Stimulated activated CD4-positive, alpha-beta T cell treated with anti-CD3 and anti-CD28 coated beads, TNF-alpha, amount 100 ng/mL, for 48 hours (primary cell): ENCODE measurements around the gene CFAP70.
A peak's percentile ranks its signal among the peaks of the same experiment; 100 is the strongest.

Source experiments
- DNase-seq, 3 donors: peaks; one replicate each; pipeline ENCODE4 v3.0.0-alpha.2; 2020; ENCODE audit warnings: low read depth in 3 of 3

CFAP70 gene

DNA sequence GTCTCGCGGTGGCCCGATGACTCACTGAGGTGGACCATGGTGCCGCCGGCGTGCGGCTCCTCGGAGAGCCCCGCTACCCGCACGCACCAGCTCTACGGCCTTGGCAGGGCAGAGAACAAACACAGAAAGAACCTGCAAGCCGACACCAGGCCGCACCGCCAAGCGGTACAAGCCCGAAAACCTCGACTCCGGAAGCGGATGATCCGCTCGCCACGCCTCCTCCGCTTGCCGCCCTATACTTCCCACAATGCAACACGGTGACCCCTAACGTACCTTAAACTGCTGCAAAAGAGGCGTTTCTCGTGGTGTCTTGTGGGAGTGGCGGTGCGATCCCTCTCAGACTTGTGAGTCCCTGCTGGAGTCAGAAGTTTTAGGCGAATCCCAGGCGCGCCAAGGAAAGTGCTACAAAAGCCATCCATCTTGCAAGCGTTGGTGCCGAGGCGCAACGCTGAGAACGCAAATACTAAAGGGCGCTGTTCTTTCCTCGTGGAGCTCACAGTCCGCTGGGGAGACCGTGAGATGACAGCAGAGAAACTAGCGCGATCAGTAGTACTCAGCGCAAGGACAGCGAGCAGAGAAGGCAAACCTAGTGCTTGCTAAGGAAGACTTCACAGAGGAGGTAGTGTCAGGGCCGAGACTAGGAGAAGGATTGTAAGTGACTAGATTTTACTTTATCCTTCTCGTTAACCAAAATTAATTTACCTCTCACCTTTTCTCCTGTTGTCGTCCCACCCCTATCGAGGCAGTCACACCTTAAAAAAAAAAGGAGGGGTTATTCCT is 106.0 kb downstream of the CFAP70 start, which contains the start of gene MRPS16:
Gene MRPS16 (minus strand): TSS at position 200 of the 780 bp plus-strand sequence. CDS start 162 bp downstream, at position 38.
- DNase-seq: peak; percentile 78 to 92 (median 86)

DNA sequence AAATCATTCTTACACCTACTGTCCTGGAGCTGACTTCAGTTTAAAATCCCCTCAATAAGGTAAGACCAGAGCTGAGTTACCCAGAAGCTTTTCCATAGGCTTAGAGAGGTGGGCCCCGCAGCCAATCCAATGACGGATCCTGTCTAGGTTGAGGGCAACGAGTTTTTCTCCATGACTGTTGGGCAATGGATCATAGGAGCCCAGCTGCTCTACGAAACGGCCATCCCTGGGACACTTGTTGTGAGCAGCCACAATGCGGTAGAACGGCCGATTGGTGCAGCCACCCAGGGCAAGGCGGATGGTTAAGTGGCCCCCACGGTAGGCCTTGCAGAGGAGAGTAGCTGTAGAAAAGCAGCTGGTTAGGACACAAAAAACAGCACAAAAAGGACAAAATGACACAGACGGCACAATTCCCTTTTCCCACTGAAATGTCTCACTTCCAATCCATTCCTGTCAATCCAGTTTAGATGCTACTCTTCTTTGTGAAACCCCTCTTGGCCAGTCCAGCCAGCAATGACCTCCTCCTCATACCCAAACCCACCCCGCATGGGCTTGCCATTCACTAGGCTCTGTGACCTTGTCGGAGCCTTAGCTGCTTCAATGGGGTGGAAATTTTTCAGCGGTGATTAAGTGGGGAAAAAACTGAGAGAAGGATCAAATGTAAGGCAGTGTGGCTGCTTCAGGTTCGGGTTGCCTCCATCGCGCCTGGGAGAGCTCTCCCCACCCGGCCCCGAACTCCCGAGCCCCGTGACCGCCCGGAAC is 106.8 kb downstream of the CFAP70 start:
- no peak for DNase-seq

DNA sequence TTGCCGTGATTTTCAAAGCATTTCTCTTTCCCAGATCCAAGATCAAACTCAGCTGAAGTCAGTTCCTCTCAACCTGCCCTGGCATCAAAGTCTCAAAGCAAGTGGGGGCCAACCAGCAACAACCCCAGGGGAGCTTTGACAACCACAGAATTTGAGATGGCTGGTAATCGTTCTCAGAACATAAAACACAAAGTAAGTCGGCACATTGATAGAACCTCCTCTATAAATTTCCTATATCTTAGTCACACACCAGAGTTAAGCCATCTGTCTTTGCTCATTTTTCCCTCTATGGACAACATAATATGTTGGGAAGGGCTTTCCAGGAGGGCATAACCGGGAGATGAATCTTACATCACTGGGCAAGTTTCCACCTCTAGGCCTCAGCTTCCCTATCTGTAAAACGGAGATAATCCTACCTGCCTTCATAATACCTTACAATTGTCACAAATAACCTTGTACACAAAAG is 110.4 kb downstream of the CFAP70 start:
- DNase-seq: no peak

DNA sequence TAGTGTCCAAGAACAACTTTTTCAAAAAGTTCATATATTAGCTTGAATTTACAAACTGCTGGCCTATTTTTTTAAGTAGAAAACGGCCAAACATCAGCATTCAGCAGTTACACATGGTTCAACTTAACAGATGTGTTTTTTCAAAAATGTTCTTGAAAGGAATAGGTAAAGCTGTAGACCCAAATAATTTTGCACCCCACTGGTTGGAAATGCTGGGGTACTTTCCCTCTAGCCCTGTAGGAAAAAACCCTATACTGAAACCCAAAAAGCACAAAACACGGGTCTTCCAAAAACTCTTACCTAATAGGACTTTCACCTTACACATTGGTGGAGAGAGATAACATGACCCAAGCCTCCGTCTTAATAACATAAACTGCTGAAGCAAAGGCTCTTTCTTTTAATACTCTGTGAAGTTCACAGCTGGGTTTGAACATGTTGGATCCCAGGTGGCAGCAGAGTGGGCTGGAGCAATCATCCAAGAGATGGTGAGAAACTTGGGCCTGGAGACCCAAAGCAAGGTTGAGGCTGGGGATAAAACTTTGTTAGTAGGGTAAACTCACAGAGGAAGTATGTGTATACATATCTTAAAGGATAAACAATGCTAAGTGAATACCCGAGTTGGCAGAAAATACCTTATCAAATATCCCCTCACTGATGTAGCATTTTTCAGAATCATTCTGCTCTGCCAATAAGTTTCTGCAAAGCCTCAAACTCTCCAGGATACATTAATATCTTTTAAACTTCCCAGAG is 111.0 kb downstream of the CFAP70 start:
- no peak for DNase-seq

DNA sequence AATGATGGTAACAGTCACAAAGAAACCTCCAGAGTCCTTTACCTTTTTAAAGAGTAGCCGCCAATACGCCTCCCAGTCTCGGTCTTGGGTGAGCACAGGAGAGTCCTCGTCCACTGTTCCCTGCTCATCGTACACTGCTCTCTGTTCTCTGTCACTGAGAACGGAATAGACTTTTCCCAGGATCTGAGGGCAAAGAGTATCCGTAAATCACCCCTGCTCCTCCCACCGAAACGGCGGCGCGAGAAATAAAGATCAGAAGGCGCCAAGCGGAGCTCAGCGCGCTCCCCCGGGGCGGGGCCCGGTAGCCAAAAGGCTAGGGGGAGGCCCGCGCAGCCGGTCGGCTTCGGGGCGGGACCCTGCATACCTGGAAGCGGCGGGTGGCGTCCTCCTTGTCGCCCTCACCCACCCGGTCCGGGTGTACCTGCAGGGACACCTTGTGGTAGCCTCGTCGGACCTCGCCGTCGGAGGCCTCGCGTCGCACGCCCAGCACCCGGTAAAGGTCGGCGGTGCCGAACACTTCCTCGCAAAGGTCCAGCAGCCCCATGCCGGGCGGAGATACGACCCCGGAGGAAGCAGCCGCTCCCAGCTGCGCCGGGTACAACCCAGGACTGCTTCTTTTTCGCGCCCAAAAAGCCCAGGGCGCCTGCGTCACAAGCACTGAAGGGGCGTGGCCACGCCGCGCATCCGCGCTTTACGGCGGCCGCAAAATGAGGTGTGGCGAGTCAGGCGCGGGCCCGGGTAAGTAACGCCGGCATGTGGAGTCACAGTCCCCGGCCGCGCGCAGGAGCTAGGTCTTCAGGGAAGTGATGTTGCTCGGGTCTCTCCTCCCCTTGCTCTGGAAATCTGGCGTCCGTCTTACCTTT is 111.8 kb downstream of the CFAP70 start, which contains the start of gene DNAJC9:
Gene DNAJC9 (minus strand): TSS at position 610 of the 863 bp plus-strand sequence. CDS start 66 bp downstream, at position 544.
- DNase-seq: peak; percentile 92 to 96 (median 95)

DNA sequence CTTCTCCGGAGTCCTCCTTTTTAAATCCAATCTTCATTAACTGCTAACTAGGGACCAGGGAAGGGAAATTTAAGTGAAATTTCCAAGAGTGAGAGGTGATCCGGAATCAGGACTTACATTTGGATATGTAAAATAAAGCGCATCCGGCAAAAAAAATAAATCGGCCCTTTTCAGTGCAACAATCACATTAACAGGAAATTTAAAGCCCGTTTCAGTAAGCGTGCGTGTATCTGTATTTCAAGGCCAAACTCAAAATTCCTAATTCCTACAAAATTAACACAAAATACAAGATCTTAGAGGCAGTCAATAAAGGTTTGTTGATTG is 112.4 kb downstream of the CFAP70 start:
- DNase-seq: no peak

DNA sequence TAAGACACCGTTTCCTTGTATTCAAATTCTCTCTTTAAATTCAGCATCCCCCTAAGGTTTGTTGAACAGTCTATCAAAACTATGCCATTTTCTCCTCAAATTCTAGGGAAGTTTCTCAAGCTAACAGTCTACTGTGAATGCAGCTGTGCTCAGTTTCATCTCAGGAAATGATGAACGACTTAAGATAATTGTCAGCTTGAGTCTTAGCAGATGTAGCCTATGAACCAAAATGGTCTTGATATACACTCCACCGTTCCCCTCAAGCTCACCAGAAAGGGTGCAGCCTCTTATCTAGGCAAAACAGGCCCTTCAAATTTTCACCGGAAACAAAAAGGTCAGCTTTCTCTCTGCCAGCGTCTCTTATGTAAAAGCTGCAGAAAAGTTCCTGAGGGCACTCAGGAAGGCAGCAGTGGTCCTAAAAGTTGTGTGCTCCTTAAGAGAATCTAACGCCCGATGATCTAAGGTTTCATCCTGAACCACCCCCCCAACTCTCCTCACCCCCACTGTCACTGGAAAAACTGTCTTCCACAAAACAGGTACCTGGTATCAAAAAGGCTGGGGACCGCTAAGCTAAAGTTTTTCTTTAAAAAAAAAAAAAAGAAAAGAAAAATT is 113.7 kb downstream of the CFAP70 start:
- no peak for DNase-seq

DNA sequence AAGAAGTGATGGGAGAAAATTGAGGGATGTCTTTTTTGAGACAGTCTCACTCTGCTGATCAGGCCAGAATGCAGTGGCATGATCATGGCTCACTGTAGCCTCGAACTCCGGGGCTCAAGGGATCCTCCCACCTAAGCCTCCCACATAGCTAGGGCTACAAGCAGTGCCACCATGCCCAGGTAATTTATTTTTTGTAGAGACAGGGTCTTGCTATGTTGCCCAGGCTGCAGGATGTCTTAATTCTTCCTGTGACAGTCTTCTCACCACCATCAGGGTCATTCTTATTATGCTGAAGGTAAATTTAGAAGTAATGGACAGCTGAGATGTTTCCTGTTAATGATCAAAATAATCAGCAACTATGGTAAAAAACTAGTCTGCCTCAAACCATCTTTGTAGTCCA is 118.8 kb downstream of the CFAP70 start:
- no peak for DNase-seq

DNA sequence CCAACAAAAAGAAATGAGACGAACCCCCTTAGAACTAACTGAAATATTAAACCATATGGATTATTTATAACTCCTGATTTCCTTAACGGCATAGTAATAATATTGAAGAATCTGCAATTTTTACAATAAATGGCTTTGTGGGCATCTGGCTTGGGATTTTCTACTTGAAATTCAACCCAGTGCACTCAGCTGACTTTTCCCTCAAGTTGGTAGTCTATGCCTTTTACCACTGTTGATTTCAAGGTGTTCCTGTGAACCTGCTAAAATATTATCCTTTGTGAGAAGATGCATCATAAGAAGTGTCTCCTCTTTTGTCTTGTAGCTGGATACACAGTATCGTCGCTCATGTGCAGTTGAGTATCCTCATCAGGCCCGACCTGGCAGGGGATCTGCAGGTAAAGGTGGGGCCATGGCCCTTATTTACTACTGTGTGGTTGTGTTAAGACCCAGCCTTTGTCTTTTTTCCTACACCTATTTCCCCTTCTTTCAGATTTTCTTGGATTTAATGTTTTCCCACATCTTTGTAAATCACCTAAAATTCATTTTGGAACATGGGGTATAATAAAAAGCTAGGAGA is 119.6 kb downstream of the CFAP70 start:
- no peak for DNase-seq

DNA sequence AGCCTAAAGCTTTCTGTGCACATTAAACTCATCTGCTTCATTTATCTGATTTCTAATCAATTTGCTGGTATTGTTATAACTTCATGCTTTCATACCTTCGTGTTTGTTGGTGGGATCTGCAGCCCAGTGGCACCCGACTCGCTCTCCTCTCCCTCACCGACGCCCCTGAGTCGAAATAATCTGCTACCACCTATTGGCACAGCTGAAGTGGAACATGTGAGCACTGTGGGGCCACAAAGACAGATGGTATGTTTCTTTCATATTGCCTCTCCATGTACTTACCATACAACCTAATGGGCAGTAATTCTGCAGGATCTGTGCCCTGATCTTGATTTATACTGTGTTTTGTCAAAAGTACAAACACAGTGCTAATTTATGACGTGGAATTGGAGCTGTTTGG is 124.0 kb downstream of the CFAP70 start:
- DNase-seq: no peak

DNA sequence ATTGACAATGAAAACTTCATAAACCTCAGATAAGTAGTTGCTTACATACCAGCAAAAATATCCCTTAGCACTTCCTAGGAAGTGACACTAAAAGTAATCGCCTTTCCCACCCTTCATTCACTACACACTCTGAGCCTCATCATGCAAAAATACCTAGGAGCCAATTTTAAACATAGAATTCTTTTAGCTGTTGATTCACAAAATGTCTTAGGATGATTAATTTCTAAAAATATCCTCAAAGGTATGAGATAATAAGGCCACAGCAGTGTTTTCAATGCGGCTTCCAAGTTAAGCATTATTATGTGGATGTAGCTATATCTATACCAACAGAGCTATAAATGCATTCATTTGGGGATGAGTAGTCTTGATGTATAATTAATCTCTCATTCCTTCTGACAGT is 124.8 kb downstream of the CFAP70 start:
- no peak for DNase-seq

DNA sequence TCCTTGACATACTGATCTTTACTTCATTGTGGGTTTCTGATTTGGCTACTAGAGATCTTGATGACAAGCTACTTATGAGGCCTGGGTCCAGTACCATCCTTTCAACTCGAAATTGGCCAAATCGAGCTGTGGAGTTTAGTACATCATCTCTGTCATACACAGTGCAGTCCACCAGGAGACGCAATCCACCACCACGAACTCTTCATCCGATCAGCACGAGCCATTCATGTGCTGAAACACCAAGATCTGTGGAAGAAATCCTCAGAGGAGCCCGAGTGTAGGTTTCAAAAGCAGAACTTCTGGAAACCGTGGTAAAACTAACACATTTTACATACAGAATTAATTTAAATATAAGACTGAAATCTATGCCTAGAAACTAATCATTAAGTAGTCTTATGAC is 125.8 kb downstream of the CFAP70 start:
- no peak for DNase-seq

DNA sequence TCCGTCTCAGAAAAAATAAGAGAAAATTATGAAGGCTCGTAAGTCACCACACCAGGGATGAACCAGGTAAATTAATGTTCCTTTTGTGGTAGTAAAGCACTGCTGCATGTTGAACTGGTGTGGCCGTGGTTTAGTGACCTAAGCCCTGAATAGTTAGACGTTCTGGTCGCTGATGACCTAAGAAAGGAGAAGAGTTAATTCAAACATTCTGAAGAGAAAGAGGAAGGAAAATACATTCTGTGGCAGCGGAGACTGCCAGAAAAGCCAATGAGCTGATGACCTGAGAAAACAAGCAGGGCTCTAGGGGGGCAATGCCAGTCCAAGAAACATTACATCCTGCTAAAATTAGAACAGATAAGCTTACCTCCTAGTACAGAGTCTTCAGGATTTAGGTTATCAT is 129.1 kb downstream of the CFAP70 start:
- no peak for DNase-seq

DNA sequence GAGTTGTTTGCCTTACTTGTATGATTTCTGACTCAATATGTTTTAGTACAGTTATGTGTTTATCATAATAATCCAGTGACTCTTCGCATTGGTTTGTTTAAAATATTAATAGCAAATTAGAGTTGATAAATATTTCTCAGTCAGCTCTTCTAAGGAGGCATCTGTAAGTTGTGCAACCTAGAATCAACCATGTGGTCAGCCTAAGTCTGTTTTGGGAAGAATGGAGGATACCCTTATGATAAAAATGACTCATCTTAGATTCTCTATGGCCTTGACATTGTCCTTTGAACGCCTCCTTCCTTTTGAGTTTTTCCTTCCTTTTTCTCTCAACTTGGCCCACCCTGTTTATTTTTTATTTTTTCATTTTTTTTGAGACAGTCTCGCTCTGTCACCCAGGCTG is 130.4 kb downstream of the CFAP70 start:
- DNase-seq: no peak

DNA sequence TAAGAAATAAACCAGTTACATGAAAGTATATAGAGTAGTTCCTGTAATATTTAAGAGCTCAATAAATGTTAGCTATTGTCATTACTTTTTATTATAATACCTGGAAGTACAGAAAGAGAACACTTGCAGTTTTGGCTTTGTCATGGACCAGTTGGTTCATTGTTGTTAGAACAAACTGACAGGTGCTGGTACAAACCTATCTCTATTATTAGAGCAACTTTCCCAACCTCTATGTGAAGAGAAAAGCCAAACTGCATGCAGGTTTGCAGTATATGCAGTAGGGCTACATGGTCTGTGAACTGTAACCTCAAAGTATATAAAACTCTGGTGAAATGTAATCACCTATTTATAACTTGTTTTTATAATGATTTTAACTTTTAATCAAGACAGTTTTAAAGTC is 132.0 kb downstream of the CFAP70 start:
- DNase-seq: no peak

DNA sequence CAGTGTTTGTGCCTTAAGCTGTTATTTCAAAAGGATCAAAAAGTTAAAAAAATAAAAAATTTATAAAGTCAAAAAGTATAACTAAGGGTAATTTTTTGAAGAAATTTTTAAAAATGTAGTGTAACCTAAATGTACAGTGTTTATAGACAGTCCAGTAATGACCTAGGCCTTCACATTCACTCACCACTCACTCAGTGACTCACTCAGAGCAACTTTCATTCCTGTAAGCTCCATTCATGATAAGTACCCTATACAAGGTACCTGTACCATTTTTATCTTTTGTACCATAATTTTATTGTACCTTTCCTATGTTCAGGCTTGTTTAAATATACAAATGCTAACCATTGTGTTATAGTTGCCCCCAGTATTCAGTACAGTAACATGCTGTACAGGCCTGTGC is 133.1 kb downstream of the CFAP70 start:
- DNase-seq: no peak

DNA sequence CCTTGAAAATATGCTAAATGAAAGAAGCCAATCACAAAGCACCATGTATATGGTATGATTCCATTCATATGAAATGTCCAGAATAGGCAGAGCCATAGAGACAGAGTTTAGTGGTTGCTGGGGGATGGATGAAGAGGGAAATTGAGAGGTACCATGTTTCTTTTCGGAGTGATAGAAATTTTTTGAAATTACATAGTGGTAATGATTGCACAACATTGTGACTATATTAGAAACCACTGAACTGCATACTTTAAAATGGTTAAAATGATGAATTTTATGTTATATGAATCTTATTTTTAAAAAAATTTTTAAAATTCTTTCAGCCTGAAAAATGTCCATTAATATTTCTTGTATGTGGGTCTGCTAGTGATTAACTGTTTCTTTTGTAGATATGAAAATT is 137.7 kb downstream of the CFAP70 start:
- DNase-seq: no peak

DNA sequence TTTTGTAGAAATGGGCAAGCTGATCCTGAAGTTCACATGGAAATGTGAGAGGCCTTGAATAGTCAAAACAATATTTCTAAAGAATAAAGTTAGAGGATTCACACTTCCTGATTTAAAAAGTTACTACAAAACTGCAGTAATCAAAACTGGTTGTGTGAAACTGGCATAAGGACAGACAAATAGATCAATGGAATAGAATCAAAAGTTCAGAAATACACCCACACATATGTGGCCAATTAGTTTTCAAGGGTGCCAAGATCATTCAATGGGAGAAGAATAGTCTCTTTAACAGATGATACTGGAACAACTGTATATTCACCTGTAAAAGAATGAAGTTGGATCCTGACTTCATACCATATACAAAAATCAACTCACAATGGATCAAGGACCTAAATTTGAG is 139.3 kb downstream of the CFAP70 start:
- no peak for DNase-seq

DNA sequence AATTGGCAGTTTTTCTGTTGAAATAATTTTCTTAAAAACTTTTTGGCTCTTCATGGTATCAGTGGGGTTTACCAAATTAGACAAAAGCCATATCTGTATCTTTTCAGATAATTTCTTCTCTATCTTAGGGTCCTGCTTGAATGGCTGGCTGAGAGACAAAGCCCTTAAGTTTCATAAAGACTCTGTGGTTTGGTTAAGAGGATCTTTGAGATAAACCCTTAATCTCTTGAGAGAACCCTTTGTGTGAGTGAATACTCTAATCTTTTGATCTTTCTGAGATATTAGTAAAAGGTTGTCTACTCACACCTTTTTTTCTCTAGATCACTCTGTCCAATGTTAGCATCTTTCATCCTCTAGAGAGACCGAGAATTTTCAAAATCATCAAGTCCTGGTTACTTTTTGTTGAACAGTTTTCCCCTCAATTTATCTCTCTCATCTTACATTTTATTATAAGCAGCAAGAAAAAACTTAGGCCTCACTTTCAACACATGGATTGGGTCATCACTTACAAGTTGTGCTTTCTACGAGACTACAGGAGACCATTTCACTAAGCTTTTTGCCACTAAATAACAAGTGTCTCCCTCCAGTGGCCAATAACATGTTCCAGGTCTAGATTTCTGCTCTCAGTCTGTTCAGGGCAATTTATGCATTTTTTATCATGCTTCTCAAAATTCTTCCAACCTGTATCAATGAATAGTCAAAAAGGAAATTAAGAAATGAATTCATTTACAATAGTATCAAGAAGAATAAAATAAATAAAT is 140.1 kb downstream of the CFAP70 start:
- no peak for DNase-seq

DNA sequence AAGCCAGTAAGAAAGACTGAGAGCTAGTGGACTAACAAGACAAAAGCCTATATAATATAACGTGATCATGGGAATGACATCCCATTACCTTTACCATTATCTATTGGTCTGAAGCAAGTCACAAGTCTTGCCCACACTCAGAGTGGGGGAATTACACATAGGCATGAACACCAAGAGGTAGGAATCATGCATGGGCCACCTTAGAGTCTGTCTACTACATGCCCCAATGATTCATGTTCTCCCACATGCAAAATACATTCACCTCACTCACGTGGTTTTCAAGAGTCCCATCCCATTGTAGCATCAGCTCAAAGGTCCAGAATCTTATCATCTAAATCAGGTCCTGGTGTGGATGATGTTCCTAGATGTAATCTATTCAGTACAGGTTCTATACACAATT is 141.0 kb downstream of the CFAP70 start:
- DNase-seq: no peak
